ENCODE results near the gene TFCP2L1. TPM values are rescaled to one million over a fixed set of nuclear protein-coding genes. Genes with fewer than 3 reads are reported as not detected.

TFCP2L1 gene
- total RNA-seq, 4 donors from 2014 or later: 0.39 to 1.6 (median 0.46) TPM

DNA sequence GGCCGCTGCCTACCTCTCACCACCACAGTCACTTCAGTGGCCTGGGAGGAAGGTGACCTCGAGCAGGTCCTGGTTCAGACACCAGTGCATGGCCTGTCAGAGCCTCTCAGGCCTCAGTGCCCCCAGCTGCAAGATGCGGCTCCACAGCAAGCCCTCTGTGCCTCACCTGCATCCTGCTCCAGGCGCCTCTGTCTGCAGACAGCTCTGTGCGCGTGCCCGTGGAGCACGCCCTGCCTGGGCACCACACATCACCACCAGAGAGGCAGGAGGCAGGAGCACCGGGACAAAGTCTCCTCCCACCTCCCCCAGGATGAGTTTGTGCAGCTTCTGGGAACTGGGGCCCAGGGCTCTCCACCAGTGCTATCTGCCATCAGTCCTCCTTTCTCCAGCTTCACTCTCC, 98.7 kb downstream of the TFCP2L1 start:
- Histone ChIP-seq H3K27me3 (no peaks in the 10 kb centered on the region), H3K27ac (replicated peaks in 1 of 4) (no peak overlapping the region), H3K36me3 (no peaks in the 10 kb centered on the region), H3K9me3 (no peaks in the 10 kb centered on the region), H3K4me1 (no peaks in the 10 kb centered on the region), H3K4me3 (no peak overlapping the region)
- intact Hi-C loops (cut with DNase I): no loop called here
- WGBS: 88% methylated on average over 9 of the region's 9 CpGs
- TF ChIP-seq, protein P1, sequence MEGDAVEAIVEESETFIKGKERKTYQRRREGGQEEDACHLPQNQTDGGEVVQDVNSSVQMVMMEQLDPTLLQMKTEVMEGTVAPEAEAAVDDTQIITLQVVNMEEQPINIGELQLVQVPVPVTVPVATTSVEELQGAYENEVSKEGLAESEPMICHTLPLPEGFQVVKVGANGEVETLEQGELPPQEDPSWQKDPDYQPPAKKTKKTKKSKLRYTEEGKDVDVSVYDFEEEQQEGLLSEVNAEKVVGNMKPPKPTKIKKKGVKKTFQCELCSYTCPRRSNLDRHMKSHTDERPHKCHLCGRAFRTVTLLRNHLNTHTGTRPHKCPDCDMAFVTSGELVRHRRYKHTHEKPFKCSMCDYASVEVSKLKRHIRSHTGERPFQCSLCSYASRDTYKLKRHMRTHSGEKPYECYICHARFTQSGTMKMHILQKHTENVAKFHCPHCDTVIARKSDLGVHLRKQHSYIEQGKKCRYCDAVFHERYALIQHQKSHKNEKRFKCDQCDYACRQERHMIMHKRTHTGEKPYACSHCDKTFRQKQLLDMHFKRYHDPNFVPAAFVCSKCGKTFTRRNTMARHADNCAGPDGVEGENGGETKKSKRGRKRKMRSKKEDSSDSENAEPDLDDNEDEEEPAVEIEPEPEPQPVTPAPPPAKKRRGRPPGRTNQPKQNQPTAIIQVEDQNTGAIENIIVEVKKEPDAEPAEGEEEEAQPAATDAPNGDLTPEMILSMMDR (IDR thresholded peaks at IDR 0.05): no peak
- no peak for TF ChIP-seq POLR2A (IDR thresholded peaks at IDR 0.05; ENCODE audit: low read depth)
- no peak for TF ChIP-seq POLR2AphosphoS5 (IDR thresholded peaks at IDR 0.05)
- TF ChIP-seq EP300 (IDR thresholded peaks at IDR 0.05): no peak
- DNase-seq (ENCODE audit: extremely low spot score): no peak

DNA sequence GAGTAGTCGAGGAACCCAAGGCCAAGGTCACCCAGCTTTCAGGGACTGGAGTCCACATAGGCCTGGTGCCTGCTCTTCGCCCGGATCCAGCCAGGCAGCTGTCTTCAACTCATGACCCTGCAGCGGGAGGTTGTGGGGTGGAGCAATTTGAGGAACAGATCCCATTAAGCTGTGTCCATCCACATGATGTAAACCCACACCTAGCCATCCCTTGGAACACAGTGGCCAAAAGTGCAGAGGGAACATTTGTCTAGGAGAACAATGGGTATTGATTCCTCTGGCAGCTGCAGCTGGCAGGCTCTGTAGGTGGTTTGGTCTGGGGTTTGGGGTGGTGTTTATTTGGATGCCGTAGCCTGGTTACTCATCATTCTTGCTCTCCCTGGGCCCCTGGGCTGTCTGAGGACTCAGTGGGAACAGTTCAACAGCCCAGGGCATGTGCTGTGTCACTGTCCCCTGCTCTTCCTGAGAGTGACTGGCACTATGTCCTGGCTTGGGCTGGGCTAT, 99.4 kb downstream of the TFCP2L1 start:
- no peaks in the 10 kb centered on the region for H3K9me3 ChIP-seq
- 86% methylated on average over 1 of the region's 5 CpGs for WGBS
- TF ChIP-seq, protein P1 (IDR thresholded peaks at IDR 0.05): no peak
- TF ChIP-seq POLR2AphosphoS5 (IDR thresholded peaks at IDR 0.05): no peak
- H3K27me3 ChIP-seq: no peaks in the 10 kb centered on the region
- H3K4me3 ChIP-seq: no peak overlapping the region
- intact Hi-C loops (cut with DNase I): no loop called here
- H3K27ac ChIP-seq (replicated peaks in 1 of 4): no peak overlapping the region
- no peak for DNase-seq (ENCODE audit: extremely low spot score)
- no peaks in the 10 kb centered on the region for H3K36me3 ChIP-seq
- no peaks in the 10 kb centered on the region for H3K4me1 ChIP-seq

DNA sequence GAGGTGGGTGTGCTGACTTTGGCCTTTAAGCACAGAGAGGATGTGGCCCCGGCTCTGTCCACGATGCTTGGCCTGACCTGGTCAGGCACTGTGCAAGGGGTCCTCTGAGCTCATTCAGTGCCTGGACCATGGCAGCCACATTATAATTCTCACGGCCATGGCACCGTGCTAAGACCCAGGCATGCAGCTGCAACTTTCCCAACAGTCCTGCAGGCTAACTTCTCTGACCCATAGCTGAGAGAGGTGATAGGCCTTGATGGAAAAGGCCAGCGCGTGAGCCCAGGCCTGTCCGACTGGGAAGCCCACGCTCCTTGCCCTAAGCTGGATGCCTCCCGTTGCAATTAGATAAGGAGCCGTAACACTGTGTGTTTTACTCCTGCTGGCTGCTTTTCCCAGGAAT, 99.9 kb downstream of the TFCP2L1 start:
- intact Hi-C loops (cut with DNase I): no loop called here
- H3K27me3 ChIP-seq: no peaks in the 10 kb centered on the region
- no peaks in the 10 kb centered on the region for H3K9me3 ChIP-seq
- 94% methylated on average over 10 of the region's 10 CpGs for WGBS
- H3K36me3 ChIP-seq: no peaks in the 10 kb centered on the region
- TF ChIP-seq, protein P1 (IDR thresholded peaks at IDR 0.05): no peak
- no peak for TF ChIP-seq POLR2AphosphoS5 (IDR thresholded peaks at IDR 0.05)
- no peak for TF ChIP-seq POLR2A (IDR thresholded peaks at IDR 0.05; ENCODE audit: low read depth)
- no peak for TF ChIP-seq EP300 (IDR thresholded peaks at IDR 0.05)
- H3K4me3 ChIP-seq: no peak overlapping the region
- DNase-seq (ENCODE audit: extremely low spot score): no peak
- no peaks in the 10 kb centered on the region for H3K4me1 ChIP-seq
- H3K27ac ChIP-seq (replicated peaks in 1 of 4): no peak overlapping the region

DNA sequence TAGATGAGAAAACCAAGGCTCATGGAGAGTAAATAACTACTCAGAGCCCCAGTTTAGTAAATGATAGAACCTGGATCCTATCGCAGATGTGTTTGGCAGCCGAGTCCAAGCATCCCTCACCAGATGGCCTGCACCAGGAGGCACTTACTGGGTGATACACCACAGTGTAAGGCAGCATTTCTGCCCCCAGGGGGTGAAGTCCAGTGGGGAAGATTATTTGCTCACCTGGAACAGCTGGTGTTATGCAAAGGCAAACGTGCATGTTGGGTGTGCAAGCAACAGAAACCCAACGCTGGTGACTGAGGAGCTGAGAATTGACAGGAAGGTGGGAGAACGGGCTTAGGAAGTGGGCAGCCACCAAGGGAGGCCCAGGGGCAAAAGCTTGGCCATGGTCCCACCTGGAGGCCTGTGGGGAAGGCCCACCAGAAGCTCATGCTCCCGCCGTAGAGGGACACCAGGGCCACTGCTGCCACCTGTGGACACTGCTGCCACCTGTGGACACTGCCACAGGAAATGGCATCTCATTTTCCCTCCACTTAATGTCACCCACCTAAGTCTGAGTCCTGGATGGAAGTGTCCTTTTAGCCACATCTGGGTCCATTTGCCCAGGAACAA, 100.6 kb downstream of the TFCP2L1 start:
- no peaks in the 10 kb centered on the region for H3K36me3 ChIP-seq
- H3K4me3 ChIP-seq: no peak overlapping the region
- H3K27me3 ChIP-seq: no peaks in the 10 kb centered on the region
- WGBS: 77% methylated on average over 7 of the region's 7 CpGs
- no peak overlapping the region for H3K27ac ChIP-seq (replicated peaks in 1 of 4)
- DNase-seq (ENCODE audit: extremely low spot score): no peak
- intact Hi-C loops (cut with DNase I): no loop called here
- TF ChIP-seq POLR2A (IDR thresholded peaks at IDR 0.05; ENCODE audit: low read depth) (no peak), EP300 (IDR thresholded peaks at IDR 0.05) (no peak), POLR2AphosphoS5 (IDR thresholded peaks at IDR 0.05) (no peak)
- TF ChIP-seq, protein P1 (IDR thresholded peaks at IDR 0.05): no peak
- no peaks in the 10 kb centered on the region for H3K4me1 ChIP-seq
- no peaks in the 10 kb centered on the region for H3K9me3 ChIP-seq

DNA sequence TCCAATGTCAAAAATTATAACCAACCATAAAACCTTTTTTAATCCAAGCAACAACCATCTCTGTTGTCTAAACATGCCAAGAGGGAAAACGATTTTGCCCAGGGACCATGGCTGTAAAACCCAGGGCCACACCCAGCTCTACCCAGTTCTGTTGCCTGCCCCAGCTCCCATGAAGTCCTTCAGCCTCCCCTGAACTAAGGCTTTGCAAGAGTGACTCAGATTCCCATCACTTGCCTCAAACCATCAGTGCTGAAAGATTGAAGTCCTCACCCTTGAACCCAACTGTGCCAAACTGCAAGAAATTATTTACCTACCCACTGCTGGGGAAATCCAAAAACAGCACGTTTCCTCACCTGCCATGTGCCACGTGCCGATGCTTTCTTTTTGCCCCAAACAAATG, 102.5 kb downstream of the TFCP2L1 start:
- TF ChIP-seq POLR2AphosphoS5 (IDR thresholded peaks at IDR 0.05): no peak
- Histone ChIP-seq H3K27me3 (no peaks in the 10 kb centered on the region), H3K4me3 (no peak overlapping the region), H3K9me3 (no peaks in the 10 kb centered on the region), H3K36me3 (no peaks in the 10 kb centered on the region), H3K27ac (replicated peaks in 1 of 4) (no peak overlapping the region), H3K4me1 (no peaks in the 10 kb centered on the region)
- WGBS: 79% methylated on average over 4 of the region's 4 CpGs
- no peak for DNase-seq (ENCODE audit: extremely low spot score)
- intact Hi-C loops (cut with DNase I): no loop called here

All from esophagus muscularis mucosa (tissue), 4 donors.